Astrocyte of the cerebellum (primary cell): Measurements from ENCODE around the gene CLPSL2.

ENCODE experiments used
- DNase-seq: peaks from one replicate; pipeline ENCODE4 v3.0.0-alpha.2; 2011; ENCODE audit warnings: low read depth
- H3K4me3 ChIP-seq: 2 replicates; pipeline ENCODE4 v1.5.1; 2011; ENCODE audit warnings: mild to moderate bottlenecking, low read depth, low read length, moderate library complexity
- CTCF ChIP-seq: IDR thresholded peaks from 2 replicates; pipeline ENCODE4 v1.5.1; 2012; ENCODE audit warnings: low read length, low read depth, moderate library complexity, mild to moderate bottlenecking; ENCODE audit errors: missing control alignments
- in situ Hi-C: cut with HindIII; loops from 2 replicates; pipeline ENCODE4 v1.10.0; 2017; ENCODE audit warnings: low sequenced_read_pairs

Gene CLPSL2

GRCh38 chr6:35824552-35825192, 48.3 kb downstream of the CLPSL2 start:
- H3K4me3 ChIP-seq, result no peak overlapping the region
- in situ Hi-C loops, result no loop called here
- no peak for DNase-seq
- no peak for TF ChIP-seq CTCF
